GM19372 (cell line): ENCODE data around the gene FRYL.

Source experiments
- ATAC-seq: cut with Tn5 transposase; IDR thresholded peaks from one replicate; pipeline ENCODE4 v1.9.1; 2021; ENCODE audit warnings: mild to moderate bottlenecking, low read depth, moderate library complexity; ENCODE audit not compliant: unreplicated experiment

Gene FRYL

DNA sequence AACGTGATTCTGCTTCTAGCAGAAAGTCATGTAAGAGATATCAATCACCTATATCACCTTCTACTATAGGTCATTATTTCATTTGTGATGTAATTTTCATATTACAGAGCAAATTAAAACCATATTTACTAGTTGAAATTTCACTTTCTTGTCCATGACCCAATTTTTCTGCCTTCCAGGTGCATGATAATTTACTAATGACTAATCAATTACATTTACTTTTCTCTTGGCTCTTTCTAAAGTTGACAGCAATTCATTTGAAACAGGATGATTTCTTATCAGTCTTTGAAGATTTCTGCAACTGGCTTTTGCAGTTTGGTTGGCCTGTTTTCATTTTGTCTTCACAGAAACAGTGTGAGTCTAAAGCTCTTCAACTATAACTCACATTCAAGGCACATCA lies 208.6 kb downstream of the FRYL start:
- ATAC-seq: no peak

DNA sequence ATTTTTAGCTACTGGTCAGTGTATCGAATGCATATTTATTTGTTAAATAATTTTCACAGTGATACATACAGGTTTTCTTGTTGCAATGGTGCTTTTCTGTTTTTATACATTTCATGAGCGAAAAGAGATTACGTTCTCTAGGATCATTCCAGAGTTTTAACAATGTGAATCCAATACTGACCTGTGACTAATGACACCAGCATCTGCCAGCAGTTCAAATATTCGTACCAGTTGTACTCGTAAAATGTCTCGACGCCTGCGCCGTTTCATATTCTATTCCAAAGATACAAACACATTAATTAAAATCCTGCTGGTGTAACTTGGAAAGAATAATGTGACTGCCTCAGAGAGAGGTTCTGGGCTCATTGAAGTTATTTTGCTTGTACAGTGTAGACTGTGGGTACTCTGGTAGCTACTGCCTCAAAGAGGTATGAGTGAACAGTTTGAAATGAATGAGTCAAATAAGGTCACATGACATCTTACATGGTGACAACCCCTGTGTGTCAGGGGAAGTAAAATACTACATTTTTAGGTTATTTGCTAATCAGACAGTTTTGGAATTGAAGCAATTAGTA lies 209.3 kb downstream of the FRYL start:
- ATAC-seq: no peak

DNA sequence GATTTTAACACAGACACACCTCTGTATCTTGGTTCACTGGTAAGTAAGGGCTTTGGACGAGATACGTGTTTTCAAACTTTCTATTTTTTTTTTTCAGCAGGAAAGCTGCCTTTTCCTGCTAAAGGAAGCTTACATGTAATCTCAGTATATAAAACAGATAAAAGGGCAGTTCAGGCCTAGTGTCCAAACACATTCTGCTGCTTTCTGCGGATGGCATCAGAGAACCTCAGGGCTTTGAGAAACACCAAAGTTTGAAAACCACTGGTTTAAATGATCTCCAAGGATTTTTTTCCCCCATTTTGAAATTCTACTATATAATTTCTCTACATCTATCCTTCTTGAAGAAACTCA lies 214.1 kb downstream of the FRYL start:
- ATAC-seq: no peak

DNA sequence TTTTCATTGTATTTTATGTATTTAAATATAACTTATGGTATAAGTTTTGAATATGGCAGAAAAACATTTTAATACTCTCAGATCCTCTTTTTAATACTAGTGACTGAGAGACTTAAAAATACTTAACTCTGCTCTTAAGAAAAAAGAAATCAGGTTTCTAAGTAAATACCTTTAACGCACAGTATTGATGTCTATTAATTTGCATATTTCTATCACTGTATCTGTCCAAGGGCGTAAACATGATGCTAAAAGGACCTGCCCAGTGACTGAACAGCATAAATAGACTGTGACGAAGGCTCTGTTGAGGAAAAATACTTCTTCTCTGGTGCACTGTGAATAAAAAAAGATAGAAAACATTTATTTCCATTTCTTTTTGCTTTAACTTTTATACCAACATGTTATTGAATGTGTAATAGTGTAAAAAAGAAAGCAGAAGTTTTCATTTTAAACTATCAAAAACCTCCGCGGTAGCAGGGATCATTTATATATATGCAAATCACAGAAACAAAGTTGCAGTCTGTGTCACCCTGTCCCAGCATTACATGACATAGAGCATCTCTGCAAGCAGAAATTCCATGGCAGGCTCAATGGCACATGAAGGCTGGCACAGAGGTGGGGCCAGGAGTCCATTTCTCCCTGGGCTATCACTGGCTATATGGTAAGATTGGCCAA lies 214.6 kb downstream of the FRYL start:
- ATAC-seq: no peak

DNA sequence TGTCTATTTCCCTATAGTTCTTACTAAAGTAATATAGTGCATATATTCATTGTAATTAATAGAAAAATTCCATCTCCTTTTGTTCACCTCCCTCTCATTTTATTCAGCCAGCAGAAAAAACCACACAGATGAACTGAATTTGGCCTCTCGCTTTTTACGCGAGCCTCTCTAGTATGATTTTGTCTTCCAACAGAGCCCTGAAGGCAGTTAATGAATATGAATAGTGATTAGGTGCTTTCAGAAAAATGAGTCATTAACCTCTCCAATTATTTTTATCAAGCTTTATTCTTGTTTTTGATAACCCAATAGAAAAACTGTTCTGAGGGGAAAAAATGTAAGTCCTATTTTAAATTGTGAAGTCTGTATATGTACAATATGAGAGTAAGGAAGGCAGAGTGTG lies 215.9 kb downstream of the FRYL start:
- no peak for ATAC-seq

DNA sequence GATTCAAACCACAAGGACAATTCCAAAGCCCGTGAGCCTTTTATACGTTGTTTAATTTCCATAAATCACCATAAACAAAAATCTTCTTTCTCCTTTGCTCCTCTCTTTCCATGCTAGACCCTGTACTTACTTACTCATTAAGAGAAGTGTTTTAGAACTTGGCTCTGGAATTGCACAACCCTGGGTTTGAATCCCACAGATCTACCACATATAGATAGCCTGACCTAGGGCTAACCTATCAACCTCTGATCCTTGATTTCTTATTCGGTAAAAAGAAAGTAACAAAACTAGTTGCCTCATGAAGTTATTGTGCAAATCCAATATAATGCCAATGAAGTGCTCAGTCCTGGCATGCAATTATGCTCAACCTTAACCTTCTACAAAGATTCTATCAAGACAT lies 221.3 kb downstream of the FRYL start:
- ATAC-seq: no peak

DNA sequence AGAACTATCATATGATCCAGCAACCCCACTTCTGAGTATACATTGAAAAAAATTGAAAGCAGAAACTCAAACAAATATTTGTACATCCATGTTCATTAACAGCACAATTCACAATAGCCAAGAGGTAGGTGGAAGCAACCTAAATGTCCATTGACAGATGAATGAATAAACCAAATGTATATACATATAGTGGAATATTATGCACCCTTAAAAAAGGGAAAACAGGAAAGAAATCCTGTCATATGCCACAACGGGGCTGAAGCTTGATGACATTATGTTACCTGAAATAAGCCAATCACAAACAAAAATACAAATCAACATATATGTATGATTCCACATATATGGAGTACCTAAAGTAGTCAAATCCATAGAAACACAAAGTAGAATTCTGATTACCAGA lies 222.1 kb downstream of the FRYL start:
- no peak for ATAC-seq

DNA sequence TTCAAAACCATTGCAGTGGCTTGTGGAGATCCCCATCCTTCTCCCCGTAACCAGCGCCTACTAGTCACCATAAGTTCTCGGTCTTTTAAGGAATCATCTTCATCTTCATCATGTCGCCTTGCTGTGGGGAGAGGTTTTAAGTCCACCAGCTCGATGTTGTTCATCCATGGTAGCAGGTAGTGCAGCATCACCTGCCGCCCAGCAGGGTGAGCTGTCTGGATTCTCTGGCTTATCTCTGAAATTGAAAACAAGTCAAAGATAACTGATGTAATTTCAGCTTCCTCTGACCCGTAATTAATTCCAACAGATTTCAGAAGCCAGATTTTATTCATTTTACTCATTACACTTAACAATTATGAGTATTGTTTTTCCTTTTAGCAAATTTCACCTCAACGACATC lies 222.6 kb downstream of the FRYL start:
- ATAC-seq: no peak

DNA sequence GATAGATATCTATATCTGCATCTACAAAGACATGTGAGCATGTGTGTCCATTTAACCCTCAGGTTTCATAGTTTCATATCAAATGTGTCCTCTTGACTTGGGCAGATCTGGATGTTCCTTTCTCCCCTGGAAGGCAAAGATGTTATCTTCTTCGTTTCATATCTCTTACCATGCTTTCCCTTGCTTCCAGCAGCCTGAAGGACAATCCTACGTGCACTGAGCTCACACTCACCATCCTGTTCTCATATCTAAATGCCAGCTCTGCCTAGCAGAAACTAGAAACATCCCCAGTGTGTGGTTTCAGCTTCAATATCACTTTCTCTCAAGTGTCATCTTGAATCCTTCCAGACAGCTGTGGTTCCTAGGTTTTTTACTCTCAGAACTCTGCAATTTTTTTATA lies 223.8 kb downstream of the FRYL start:
- no peak for ATAC-seq

DNA sequence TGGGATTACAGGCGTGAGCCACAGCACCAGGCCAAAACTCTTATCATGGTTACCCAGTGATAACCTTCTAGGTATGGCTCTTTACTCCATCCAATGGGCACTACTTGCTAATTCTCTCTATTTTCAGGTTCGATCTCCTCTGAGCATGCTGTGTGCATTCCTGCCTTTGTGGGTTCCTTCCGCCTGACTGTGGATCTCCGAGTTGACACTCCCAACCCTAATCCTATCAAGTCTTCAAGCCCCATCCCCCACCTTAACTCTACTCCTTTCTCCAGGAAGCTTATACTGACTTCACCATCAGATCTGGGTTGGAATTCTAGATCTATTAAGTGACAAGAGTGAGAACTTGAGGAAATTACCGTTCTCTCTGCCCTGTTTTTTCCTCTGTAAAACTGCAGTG lies 225.5 kb downstream of the FRYL start:
- ATAC-seq: no peak

DNA sequence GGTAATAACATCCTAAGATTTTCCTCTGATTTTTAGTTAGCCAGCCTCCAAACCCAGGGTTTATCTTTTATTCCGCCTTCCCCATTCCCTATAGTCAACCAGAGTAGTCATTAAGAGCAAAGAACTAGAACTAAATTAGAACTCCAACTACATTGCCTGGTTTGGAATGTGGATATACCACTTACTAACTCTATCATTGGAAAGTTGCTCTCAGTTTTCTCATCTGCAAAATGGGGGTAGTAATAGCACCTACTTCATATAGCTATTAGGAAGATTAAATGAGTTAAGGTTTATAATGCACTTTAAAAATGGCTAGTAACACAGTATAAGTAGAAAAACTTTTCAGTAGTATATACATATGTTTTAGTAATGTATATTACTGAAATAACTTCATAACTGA lies 226.4 kb downstream of the FRYL start:
- no peak for ATAC-seq

DNA sequence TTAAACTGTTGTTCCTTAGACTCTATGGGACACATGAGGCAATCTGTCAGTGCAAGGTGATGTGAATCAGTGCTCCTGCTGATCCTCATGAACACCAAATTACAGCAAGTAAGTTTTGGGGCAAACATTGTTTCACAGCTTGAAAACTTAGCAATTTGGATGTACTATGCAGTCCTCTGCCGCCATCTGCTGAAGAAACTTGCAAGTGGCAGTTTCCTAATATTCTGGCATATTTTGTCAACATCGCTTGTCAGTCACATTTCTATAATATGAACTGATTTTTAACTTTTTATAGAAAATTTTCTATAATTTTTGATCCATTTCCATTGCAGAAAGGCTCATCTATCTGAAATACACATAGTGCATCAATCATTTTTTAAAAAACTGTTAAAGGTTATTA lies 233.7 kb downstream of the FRYL start:
- ATAC-seq: no peak

DNA sequence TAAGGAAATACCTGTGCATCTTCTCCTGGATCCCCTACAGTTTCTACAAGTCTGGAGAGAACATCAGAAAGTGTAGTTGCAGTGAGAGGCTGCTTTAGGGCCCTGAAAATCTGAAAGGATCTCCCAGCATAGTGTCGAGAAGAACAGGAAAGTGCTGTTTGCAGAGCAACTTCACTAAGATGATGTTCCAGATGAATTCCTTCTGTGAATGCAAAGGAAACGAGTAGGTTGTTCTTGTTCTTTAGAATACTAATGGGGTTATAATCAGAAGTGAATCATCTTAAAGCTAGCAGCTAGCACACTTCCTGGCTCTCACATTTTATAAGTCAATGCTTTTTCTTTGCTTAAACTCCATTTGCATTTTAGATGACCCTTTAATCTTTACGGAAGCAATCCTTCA lies 236.3 kb downstream of the FRYL start:
- no peak for ATAC-seq

DNA sequence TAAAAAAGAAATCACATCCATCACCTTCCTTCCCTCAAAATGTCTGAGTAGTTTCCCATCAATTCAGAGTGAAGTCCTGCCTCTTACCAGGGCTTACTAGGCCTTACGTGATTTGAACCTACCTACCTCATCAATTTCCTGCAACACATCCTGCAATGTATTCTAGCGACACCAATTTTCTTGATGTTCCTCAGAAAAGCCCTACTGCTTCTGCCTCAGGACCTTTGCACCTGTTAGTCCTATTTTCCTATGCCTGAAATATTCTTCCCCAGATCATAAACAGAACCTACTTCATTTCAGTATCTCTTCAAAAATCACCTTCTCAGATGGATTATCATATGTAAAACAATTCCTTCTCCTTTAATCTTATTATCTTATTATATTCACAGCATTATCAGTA lies 237.2 kb downstream of the FRYL start:
- no peak for ATAC-seq

DNA sequence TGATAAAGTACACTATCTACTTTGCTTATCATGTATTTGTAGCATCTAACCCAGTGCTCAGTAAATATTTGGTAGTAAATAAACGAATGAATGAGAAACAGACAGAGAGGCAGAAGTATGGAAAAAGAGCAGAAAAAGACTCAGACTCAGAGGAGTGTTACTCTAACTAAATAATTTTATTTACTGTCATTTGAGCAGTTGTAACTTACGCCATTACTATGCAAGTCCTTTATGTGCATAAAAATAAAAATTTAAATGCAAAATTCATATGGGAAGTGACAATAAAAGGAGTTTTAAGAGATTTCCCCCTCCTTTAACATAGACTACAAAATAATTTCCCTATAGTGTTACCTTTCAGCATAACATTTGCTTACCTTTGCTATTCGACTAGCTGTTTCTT lies 240.5 kb downstream of the FRYL start:
- ATAC-seq: no peak

DNA sequence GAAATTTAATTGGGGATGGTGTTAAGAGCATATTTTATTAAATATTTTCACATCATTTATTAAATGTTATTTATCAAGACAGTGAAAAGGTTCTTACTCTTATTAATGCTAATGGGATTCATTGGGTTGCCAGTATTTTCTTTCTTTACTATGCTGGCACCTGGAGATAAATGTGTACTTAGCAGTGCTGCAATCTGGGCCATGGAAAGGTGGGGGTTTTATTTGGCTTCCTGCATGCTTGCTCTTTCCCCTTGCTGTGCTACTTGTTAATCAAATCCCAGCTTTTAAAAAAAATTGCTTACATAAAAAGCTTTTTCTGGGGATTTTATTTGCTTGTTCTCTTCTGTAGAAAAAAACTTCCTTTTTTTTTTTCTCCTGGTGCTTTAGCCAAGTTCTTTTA lies 241.7 kb downstream of the FRYL start:
- ATAC-seq: no peak

DNA sequence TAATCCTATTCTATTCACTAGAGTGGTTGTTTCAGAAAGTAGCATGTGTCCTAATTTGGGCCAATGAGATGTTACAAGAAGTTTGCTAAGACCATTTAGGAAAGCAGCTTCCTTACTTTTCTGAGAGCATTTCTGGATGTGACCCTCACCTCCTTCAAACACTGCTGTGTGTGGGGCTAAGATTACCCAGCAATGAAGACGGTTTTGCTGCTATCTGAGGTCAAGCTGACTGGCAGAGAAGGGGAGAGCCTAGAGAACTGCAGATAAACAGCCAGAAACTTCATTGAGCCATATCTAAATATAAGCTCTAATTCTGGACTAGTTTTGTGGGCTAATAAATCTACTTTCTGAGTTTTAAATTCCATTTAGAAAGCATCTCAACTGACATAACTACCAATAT lies 253.7 kb downstream of the FRYL start:
- no peak for ATAC-seq

DNA sequence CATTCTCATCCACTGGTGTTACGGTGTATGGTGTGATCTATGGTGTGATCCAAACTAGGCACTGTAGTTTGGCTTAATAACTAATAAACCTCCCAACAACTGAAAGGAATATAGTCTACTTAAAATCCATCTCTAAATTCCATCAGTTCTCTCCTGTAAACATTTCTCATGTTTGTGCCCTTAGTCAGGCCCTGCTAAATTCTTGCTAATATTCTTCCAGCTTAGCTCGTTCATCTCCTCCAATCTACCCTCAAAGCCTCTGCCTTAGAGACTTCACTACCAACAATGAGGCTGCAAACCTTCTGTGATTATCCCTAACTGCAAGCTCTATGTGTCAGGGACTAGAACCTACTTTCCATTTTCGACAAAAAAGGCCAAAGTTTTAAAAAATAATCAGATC lies 261.9 kb downstream of the FRYL start:
- ATAC-seq: no peak

DNA sequence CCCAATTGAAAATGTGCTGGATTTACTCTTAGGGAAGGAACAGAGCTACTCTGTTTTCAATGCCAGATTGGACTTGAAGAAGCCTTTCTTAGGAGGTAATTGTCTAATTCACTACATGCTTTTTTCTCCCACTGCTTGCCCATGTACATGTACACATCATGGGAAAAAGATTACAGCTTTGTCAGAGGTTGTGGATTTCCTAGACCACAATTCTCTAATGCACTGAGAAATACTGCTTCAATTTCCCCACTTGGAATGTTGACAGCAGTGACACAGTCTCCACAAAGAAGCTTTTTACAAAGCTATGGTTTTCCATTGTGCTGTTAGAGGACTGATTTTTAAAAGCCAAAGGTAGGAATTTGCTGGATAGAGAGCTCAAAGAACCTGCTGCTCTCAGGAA lies 270.5 kb downstream of the FRYL start:
- ATAC-seq: no peak

DNA sequence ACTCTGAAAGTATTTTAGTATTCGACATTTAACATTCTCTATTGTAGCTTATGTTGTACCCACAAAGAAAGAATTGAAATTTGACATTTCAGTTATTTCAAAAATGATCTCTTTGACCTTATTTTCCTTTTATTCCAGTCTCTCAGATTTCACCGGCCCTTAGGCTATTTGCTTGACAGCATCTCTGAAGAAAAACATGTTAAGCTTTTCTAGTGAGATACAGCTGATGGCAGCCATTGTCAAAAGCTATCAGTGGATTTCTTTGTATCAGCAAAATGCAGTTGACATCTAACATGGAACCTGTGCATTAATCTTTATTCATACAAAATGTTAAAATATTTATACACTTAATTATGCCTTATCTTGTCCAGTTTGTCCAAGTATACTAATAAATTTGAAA lies 273.4 kb downstream of the FRYL start:
- no peak for ATAC-seq

DNA sequence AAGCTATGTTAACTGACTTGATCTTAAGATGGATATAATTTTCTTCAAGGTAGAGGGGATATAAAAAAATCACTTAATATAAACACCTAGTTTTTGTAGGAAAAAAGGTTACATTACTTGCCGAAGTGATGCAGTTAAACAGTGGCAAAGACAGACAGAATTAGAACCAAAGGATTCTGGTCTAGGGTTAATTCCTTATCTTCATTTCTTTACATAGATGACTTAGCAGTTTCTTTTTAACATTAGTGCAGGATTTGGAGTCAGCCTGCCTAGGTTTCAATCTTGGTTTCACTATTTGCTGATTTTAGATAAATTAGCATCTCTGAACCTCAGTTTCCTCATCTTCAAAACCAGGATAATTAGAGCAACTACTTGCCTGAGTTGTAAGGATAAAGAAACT lies 275.7 kb downstream of the FRYL start:
- no peak for ATAC-seq

DNA sequence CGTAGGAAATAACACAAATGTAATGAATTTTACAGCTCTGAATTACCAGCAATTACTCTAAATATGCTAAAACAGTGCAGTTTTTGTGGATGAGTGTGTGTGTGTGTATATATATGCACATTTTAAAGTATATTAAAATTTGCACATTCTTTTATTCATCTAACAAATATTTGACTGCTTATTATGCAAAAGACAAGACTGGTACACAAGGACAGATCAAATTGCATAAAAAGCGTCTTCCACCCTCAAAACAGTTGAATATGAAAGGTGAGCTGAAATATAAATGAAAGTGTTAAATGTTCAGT lies 276.1 kb downstream of the FRYL start:
- no peak for ATAC-seq
